Activated T-cell treated with anti-CD3 and anti-CD28 coated beads, Interleukin-2, amount 50 U/mL, for 4 hours (primary cell): ENCODE results near the gene HOXD8. TPM values are rescaled to one million over a fixed set of nuclear protein-coding genes. Genes with fewer than 3 reads are reported as not detected.

Experiments
- ATAC-seq, 2 donors: fragments of 200-7000 bp; cut with Tn5 transposase; one replicate each; pipeline ENCODE4 v1.10.0; 2021
- DNase-seq: peaks from one replicate; pipeline ENCODE4 v3.0.0-alpha.2; 2020
- H3K27me3 Mint-ChIP-seq: one replicate; pipeline ENCODE4 v1.8.0; 2021; ENCODE audit warnings: low read depth, mixed read lengths
- H3K36me3 Mint-ChIP-seq: one replicate; pipeline ENCODE4 v1.8.0; 2022; ENCODE audit warnings: mixed read lengths; ENCODE audit not compliant: insufficient read depth
- H3K4me1 Mint-ChIP-seq: one replicate; pipeline ENCODE4 v1.8.0; 2021; ENCODE audit warnings: low read depth, mixed read lengths
- H3K4me3 Mint-ChIP-seq: one replicate; pipeline ENCODE4 v1.8.0; 2021; ENCODE audit warnings: mild to moderate bottlenecking, moderate library complexity, mixed read lengths
- H3K9me3 Mint-ChIP-seq: one replicate; pipeline ENCODE4 v1.8.0; 2021; ENCODE audit warnings: mixed read lengths
- total RNA-seq, 3 donors: library from RNA; stranded (reverse); gene quantifications; one replicate each; pipeline ENCODE4 v1.2.1, GENCODE V29; 2021

The HOXD8 gene
- total RNA-seq, 3 donors from 2014 or later, result 0.11 TPM; not detected in 2

DNA sequence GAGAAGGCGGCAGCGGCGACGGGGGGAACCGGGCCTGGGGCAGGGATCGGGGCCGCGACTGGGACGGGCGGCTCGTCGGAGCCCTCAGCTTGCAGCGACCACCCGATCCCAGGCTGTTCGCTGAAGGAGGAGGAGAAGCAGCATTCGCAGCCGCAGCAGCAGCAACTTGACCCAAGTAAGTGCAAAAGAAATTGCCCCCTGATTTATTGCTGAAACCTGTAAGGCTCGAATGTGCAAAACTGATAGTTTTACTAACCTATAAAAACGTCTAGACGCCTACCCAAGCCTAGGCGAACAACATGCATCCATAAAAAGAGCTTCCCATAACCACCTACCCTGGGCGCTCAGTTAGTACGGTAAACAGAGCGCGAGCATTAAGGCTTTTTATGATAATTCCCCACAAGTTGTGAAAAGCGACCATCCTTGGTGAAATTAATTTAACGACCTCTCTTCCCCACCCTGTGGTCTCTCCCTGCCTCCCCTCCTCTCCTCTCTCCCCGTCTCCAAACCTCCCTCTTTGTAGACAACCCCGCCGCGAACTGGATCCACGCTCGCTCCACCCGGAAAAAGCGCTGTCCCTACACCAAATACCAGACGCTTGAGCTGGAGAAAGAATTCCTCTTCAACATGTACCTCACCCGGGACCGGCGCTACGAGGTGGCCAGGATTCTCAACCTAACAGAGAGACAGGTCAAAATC is 5.9 kb upstream of the HOXD8 start:
- ATAC-seq, result no peak
- Mint-ChIP-seq H3K9me3 (peaks cover 4% of the 10 kb centered on the region), H3K4me3 (no peak overlapping the region)

DNA sequence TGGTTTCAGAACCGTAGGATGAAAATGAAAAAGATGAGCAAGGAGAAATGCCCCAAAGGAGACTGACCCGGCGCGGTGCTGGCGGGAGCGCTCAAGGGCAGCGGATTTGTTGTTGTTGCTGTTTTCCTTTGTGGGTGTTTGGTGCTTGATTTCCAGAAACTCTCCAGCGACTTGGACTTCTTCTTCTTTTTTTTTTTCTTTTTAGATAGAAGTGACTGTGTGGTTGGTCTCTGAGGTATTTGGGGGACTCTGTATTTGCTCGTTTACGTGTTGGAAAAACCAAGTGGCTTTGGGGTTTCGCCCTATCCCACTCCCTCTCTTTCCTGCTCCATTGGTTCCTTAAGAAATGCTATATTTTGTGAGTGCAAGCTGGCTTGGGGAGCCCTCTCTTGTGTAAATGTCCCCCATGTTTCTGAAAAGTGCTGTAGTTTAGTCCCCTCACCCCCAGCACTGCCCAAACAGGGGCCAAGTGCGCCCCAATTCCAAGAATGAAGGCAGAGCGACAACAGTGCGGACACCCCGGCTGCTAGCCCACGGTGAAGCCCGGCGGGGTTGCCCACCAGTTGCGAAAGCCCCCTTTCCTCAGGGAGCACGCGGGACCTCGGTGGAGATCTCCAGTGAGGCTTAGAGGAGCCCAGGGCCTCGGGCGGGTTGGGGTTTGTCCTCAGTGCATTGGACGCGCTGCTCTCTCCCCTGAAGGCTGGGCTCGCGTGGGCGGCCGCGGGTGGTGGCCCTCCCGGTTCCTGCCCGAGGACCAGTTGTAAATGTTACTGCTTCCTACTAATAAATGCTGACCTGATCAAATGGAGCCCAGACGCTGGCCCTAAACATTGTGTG is 5.2 kb upstream of the HOXD8 start:
- no peak overlapping the region for H3K4me3 Mint-ChIP-seq
- no peaks in the 10 kb centered on the region for H3K9me3 Mint-ChIP-seq
- no peak for DNase-seq
- peaks cover 22% of the 10 kb centered on the region for H3K4me1 Mint-ChIP-seq
- H3K36me3 Mint-ChIP-seq, result no peaks in the 10 kb centered on the region
- peaks cover 89% of the 10 kb centered on the region for H3K27me3 Mint-ChIP-seq
- no peak for ATAC-seq

More for the DNA sequence above, 5.9 kb upstream of the HOXD8 start:
- H3K36me3 Mint-ChIP-seq, result peaks cover 1% of the 10 kb centered on the region
- peaks cover 88% of the 10 kb centered on the region for H3K27me3 Mint-ChIP-seq
- H3K4me1 Mint-ChIP-seq, result peaks cover 19% of the 10 kb centered on the region
- no peak for DNase-seq

DNA sequence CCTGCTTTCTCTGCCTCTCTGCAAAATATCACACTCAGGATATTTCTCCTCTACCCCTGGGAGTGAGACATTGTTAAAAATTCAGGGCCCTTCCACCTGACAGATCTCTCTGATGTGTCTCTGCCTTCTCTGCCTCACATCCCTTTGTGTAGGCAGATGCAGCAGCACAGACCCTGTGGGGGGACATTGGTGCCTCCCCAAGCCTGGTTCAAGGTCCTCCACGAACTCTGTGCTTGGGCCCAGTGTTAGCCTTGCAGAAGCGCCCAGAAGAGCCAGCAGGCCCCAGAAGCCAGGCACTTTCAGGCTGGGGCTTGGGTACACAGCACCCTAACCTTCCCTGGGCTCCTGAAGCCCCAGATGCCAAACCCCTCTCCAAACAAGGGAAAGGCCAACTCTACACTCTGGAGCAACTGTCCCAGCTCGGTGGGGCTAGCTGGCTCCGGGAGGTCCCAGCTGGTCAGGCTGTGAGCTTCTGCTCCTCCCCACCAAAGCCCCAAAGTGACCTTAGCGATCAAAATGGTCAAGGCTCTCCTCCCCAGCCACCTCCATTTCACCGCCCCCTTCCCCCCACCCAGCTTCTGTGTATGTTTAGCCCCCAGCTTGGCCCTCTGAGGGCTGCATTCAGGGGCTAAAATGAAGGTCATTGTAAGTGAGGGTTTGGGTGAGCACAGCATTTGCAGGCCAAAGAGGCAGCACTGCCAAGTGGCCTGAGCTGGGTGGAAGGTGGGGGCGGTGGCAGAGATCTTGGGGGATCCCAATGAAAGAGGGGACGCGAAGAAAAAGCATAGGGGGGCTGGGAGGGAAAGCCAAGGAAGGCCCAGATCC is 4.3 kb upstream of the HOXD8 start:
- DNase-seq (no peak), ATAC-seq (no peak)
- Mint-ChIP-seq H3K9me3 (no peaks in the 10 kb centered on the region), H3K4me3 (no peak overlapping the region), H3K27me3 (peaks cover 81% of the 10 kb centered on the region), H3K4me1 (peaks cover 22% of the 10 kb centered on the region), H3K36me3 (no peaks in the 10 kb centered on the region)

DNA sequence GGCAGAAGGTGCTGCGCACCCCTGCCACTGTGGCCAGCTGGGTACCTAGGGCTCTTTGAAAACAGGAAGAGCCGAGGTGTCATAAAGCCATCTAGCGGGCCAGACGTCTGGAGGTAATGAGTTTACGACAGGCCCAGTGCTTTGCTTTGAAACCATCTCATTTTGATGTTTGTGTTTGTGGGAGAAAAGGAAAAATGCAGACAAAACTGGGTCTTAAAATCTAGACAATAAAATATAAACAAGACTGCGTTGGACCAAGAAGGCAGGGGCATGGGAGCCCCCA is 3.8 kb upstream of the HOXD8 start:
- Mint-ChIP-seq H3K36me3 (no peaks in the 10 kb centered on the region), H3K27me3 (peaks cover 77% of the 10 kb centered on the region), H3K4me1 (peaks cover 24% of the 10 kb centered on the region), H3K9me3 (no peaks in the 10 kb centered on the region), H3K4me3 (no peak overlapping the region)
- ATAC-seq (no peak), DNase-seq (no peak)

DNA sequence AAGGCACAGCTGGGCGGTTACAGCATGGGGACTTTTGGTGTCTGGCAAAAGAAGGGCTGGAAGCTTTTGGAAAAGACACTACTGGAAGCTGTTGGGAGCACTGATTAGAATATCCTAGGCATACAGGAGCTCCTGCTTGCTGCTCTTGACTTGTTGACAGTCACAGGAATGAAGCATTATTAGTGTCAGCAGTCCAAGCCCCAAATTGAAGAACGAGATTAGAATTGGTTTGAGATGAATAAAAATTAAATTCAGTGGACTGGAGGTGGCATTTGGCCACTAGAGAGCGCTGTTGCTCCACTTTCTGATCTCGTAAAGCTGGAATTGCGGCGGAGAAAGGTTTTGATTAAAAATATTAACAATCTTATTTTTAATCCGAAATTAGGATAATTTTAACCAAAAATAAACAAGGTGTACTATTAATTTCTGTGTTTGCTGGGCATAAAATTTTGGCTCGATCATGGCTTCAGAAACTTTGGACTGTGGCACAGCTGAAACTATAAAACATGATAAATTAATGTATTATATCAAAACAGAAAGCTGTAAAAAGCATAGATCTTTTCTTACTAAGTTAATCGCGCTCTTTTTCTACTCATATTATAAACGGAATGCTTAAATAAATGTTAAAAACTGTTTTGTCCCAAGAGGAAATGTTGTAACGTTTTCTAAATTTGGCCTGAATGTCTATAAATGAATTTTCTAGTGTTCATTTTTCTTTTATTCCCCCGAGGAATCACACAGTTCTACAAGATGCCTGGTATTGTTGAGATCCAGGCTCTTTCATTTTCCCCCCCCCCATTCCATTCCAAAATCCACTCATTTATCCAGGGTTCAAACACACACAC is 2.4 kb upstream of the HOXD8 start:
- peaks cover 79% of the 10 kb centered on the region for H3K27me3 Mint-ChIP-seq
- no peaks in the 10 kb centered on the region for H3K36me3 Mint-ChIP-seq
- peaks cover 29% of the 10 kb centered on the region for H3K4me1 Mint-ChIP-seq
- H3K4me3 Mint-ChIP-seq, result no peak overlapping the region
- DNase-seq (peak; percentile 71), ATAC-seq (no peak)
- H3K9me3 Mint-ChIP-seq, result peaks cover 4% of the 10 kb centered on the region

DNA sequence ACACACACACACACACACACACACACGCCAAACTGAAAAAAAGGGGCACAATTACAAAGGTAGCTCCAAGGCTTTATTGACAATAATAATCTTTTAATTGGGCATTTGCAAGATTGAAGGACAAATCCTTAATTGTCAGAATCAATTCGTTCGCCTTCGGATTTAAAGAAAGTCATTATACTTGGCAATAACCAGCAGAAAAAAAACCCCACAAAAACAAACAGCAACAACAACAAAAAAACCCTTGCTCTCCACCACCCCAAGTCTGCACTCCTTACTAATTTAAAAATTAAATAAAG is 1.8 kb upstream of the HOXD8 start:
- H3K27me3 Mint-ChIP-seq, result peaks cover 82% of the 10 kb centered on the region
- H3K4me3 Mint-ChIP-seq, result peak overlapping the region; percentile 11
- peaks cover 31% of the 10 kb centered on the region for H3K4me1 Mint-ChIP-seq
- DNase-seq (no peak), ATAC-seq (no peak)
- peaks cover 4% of the 10 kb centered on the region for H3K9me3 Mint-ChIP-seq
- no peaks in the 10 kb centered on the region for H3K36me3 Mint-ChIP-seq

DNA sequence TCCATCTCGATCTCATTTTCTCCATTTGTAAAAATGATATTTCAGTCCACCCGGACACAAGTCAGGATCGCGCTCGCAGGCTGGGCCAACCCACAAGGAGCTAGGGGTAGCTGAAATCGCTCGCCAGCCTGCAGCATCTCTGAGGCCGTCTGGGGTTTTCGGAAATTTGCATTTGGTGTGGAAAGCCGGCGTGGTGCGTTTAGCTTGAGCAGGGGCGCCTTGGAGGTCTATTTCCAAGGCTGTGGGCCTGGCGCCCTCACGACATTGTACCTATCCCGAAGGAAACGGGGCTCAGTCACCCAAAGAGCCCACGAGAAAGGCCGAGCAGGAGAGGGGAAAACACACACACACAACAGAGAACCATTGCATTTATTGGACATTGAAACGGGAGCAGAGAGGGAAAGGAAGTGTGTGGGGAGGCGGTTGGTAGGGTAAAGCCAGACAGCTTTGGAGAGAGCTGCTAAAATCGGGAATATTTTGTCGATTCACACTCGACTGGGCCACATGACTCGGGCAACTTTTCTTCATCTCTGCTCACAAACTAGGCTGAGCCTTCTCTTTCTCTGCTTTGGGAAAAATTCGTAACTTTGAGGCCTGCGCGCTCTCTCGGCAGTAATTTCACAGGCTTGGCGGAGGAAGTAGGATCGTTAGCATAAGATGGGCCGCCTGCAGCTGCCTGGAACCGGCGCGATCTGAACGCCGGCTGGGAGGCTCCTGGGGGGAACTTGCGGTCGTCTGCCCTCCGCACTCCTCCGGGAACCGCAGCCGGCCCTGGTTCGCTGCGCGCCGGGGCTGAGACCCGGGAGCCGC is 1.1 kb upstream of the HOXD8 start:
- Mint-ChIP-seq H3K27me3 (peaks cover 85% of the 10 kb centered on the region), H3K4me3 (peak overlapping the region; percentile 59), H3K4me1 (peaks cover 31% of the 10 kb centered on the region), H3K9me3 (peaks cover 4% of the 10 kb centered on the region), H3K36me3 (no peaks in the 10 kb centered on the region)
- ATAC-seq, result no peak
- no peak for DNase-seq

DNA sequence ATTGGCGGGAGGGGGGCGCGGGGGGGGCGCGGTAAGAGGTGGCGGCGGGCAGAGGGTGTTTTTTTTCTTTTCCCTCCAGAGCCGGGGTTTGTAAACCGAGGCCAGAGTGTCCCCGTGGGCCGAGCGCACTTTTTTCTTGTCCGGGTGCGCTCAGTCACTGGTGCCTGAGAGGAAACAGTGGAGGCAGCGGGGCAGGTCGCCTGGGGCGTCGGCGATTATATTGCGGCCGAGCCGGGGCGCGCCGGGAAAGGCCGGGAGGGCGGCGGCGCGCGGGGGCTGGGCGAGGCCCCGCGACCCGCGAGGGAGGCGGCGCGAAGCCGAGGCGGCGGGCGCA is 275 bp downstream of the HOXD8 start:
- ATAC-seq, result peak; percentile 4 to 12
- H3K4me3 Mint-ChIP-seq, result no peak overlapping the region
- H3K27me3 Mint-ChIP-seq, result peaks cover 85% of the 10 kb centered on the region
- peaks cover 4% of the 10 kb centered on the region for H3K9me3 Mint-ChIP-seq
- no peaks in the 10 kb centered on the region for H3K36me3 Mint-ChIP-seq
- peaks cover 26% of the 10 kb centered on the region for H3K4me1 Mint-ChIP-seq
- DNase-seq, result no peak

DNA sequence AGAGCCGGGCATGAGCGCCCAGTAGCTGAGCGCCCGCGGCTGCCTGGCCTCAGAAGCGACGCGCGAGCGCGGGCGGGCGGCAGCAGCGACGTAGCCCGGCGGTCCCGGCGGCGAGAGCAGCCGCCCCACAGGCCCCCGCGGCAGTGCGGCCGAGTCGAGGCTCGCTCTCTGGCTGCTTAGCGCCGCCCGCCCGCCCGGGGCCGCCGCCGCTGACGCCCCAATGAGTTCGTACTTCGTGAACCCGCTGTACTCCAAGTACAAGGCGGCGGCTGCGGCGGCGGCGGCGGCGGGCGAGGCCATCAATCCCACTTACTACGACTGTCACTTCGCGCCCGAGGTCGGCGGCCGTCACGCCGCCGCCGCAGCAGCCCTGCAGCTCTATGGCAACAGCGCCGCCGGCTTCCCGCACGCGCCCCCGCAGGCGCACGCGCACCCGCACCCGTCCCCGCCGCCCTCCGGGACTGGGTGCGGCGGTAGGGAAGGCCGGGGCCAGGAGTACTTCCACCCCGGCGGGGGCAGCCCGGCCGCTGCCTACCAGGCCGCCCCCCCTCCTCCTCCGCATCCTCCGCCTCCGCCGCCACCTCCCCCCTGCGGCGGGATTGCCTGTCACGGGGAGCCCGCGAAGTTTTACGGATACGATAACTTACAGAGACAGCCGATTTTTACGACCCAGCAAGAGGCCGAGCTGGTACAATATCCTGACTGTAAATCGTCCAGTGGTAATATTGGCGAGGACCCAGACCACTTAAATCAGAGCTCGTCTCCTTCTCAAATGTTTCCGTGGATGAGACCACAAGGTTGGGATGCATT is 847 bp downstream of the HOXD8 start:
- H3K36me3 Mint-ChIP-seq, result peaks cover under 1% of the 10 kb centered on the region
- DNase-seq, result no peak
- peak; percentile 42 to 49 for ATAC-seq
- peak overlapping the region; percentile 48 for H3K4me3 Mint-ChIP-seq
- H3K27me3 Mint-ChIP-seq, result peaks cover 85% of the 10 kb centered on the region
- H3K4me1 Mint-ChIP-seq, result peaks cover 27% of the 10 kb centered on the region
- H3K9me3 Mint-ChIP-seq, result peaks cover 4% of the 10 kb centered on the region

DNA sequence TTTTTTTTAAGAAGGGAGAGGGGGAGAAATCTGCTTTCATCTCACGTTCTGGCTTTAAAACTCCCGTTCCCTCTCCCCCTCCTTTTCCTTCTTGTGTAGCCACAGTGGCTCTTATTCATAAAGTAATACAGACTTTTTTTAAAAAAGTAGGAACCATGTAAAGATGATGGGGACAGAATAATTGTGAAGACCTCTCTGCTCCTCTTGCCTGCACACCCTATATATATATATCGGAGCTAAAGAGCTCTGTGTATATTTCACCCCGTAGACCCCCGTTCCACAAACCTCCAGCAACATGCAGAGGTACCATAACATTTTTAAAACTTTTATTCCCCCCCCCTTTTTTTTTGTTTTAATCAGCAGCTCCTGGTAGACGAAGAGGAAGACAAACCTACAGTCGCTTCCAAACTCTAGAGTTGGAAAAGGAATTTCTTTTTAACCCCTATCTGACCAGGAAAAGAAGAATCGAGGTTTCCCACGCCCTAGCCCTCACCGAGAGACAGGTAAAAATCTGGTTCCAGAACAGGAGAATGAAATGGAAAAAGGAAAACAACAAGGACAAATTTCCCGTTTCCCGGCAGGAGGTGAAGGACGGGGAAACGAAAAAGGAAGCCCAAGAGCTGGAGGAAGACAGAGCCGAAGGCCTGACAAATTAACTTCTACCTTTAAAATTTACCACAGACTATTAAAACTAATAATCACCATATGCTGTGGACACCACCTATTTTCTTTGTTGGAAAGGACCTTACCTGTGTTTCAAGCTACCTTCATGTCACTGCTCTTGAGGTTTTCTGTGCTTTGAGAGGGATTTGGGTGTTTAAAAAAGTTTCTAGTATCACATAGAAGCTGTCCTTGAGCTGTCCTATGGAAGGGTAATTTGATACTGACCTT is 1.7 kb downstream of the HOXD8 start:
- Mint-ChIP-seq H3K9me3 (peaks cover 4% of the 10 kb centered on the region), H3K27me3 (peaks cover 85% of the 10 kb centered on the region), H3K36me3 (peaks cover 2% of the 10 kb centered on the region), H3K4me3 (peak overlapping the region; percentile 48), H3K4me1 (peaks cover 32% of the 10 kb centered on the region)
- ATAC-seq, result no peak
- no peak for DNase-seq

DNA sequence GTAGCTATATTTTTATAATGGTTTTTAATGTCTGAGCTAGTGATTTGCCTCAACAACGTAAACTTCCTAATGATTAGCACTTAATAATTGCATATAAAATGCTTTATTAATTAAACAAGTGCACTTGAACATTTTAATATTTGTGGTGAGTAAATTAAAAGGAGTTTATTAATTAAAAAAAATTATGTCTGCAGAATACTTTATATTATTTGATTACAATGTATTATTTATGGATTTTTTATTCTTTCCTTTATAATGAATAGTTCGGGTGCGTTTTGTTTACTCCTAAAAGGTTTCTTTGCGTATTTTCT is 2.3 kb downstream of the HOXD8 start:
- H3K27me3 Mint-ChIP-seq, result peaks cover 81% of the 10 kb centered on the region
- H3K9me3 Mint-ChIP-seq, result peaks cover 4% of the 10 kb centered on the region
- H3K4me3 Mint-ChIP-seq, result peak overlapping the region; percentile 74
- peaks cover 2% of the 10 kb centered on the region for H3K36me3 Mint-ChIP-seq
- DNase-seq, result no peak
- ATAC-seq, result no peak
- H3K4me1 Mint-ChIP-seq, result peaks cover 32% of the 10 kb centered on the region
